ENCODE measurements around the gene MYOT. TPM values are rescaled to one million over a fixed set of nuclear protein-coding genes. Genes with fewer than 3 reads are reported as not detected.

The MYOT gene
- total RNA-seq, 1 donor, result not detected

DNA sequence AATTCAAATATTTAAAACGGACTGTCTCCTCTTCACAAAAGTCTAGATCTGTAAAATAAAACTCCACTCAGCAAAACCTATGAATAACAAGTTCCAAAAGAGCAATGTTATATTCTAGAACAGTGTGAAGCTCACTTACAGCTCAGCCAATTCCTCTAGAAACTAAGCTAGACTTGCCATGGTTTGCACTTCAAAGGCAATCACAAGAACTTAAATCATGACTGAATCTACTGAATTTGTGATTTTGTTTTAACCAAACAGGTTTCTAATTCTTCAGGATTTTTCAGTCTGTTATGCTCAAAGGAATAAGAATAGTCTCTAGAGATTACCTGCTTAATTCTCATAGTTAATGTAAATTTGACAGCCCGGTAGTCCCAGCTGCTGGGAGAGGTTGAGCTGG, 20.2 kb downstream of the MYOT start:
- no peak overlapping the region for H3K4me3 ChIP-seq (ENCODE audit: low read depth, low read length)
- TF ChIP-seq, protein P1, sequence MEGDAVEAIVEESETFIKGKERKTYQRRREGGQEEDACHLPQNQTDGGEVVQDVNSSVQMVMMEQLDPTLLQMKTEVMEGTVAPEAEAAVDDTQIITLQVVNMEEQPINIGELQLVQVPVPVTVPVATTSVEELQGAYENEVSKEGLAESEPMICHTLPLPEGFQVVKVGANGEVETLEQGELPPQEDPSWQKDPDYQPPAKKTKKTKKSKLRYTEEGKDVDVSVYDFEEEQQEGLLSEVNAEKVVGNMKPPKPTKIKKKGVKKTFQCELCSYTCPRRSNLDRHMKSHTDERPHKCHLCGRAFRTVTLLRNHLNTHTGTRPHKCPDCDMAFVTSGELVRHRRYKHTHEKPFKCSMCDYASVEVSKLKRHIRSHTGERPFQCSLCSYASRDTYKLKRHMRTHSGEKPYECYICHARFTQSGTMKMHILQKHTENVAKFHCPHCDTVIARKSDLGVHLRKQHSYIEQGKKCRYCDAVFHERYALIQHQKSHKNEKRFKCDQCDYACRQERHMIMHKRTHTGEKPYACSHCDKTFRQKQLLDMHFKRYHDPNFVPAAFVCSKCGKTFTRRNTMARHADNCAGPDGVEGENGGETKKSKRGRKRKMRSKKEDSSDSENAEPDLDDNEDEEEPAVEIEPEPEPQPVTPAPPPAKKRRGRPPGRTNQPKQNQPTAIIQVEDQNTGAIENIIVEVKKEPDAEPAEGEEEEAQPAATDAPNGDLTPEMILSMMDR (IDR thresholded peaks at IDR 0.05; ENCODE audit: insufficient read depth, low read depth, low read length), result no peak
- DNase-seq (ENCODE audit: low read depth), result no peak

- H3K4me3 ChIP-seq (ENCODE audit: low read depth, low read length), result peak overlapping the region; percentile 83
Measured at GRCh38 chr5:137888466-137888862, 20.8 kb downstream of the MYOT start.

DNA sequence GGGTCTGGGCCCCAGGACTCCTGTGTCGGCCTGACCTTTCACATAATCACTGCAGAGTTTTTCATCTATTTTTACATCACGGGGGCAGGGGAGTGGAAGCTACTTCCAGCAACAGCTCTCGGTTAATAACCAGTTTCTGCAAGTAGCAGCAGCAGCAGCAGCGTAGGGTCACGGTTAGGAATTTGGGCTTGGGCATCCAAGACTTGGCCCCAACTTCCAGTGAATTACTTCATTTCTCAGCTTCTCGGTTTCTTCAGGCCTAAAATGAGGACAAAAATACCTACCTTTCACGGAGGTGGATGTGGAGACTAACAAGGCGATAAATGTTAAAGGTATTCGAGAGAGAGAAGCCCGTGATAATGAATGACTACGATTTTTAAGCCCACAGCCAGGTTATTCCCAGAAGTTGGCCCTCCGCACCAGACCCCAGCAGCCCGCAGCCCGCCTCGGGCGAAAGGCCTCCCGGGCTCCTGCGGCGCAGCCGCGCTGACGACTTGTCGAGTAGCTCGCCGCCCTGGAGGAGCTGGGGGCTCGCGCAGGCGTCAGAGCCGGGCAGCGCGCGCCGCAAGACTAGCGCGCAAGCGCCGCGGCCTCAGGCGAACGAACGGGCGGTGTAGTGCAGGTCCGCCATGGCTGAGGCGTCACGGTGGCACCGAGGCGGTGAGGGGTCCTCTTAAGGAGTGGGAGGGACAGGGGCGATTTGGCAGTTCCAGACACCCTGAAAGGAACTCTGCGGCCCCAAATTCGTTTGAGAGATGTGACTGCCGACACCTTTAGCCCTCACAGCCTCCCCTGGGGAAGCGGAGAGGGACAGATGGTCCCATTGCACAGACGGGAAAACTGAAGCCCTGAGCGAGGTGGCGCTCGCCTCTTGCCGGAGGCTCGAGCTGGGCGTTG, 21.5 kb downstream of the MYOT start, which contains the start of gene PKD2L2:
PKD2L2 (plus strand) TSS at position 595 of the 897 bp plus-strand sequence; CDS start at position 630, 35 bp downstream.
- peak within 1 kb of the TSS; percentile 83 for H3K4me3 ChIP-seq (ENCODE audit: low read depth, low read length)
- peak; percentile 90 for DNase-seq (ENCODE audit: low read depth)
- TF ChIP-seq, protein P1 (IDR thresholded peaks at IDR 0.05; ENCODE audit: insufficient read depth, low read depth, low read length), result no peak

More at GRCh38 chr5:137888466-137888862, 20.8 kb downstream of the MYOT start:
- no peak for DNase-seq (ENCODE audit: low read depth)
- TF ChIP-seq, protein P1 (IDR thresholded peaks at IDR 0.05; ENCODE audit: insufficient read depth, low read depth, low read length), result no peak

DNA sequence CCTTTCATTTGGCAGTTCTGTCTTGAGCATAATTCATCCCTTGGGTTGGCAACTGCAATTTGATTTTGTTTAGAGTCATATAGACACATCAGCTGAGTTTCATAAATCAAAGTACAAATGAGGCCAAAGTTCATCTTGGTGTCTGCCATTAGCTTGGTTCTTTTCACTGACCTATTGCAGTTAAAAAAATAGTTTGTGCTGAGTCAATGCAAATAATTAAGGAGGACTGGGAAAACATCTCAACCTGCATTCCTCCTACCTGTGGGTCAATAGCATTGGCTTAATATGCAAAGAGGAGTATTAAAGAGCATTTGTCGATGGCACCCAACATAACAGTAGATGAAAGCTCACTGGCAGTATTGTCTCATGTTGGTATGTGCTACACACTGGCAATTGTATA, 23.2 kb downstream of the MYOT start:
- no peak for DNase-seq (ENCODE audit: low read depth)
- TF ChIP-seq, protein P1 (IDR thresholded peaks at IDR 0.05; ENCODE audit: insufficient read depth, low read depth, low read length), result no peak
- H3K4me3 ChIP-seq (ENCODE audit: low read depth, low read length), result no peak overlapping the region

DNA sequence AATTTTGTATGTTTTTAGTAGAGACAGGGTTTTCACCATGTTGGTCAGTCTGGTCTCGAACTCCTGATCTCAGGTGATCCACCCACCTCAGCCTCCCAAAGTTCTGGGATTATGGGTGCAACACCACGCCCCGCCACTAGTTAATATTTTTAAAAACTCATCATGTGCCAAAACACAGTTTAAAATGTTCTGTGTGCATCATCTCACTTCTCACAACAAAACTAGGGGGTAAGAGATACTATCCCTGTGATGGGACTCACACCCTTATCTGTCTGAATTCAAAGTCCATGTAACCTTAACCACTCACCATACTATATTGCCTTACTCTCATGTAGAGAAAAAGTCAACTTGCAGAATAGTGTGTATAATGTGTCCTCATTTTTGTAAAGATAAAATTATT, 24.2 kb downstream of the MYOT start:
- DNase-seq (ENCODE audit: low read depth), result no peak
- no peak overlapping the region for H3K4me3 ChIP-seq (ENCODE audit: low read depth, low read length)
- TF ChIP-seq, protein P1 (IDR thresholded peaks at IDR 0.05; ENCODE audit: insufficient read depth, low read depth, low read length), result no peak

GRCh38 chr5:137894586-137894985, 26.9 kb downstream of the MYOT start:
- TF ChIP-seq, protein P1 (IDR thresholded peaks at IDR 0.05; ENCODE audit: insufficient read depth, low read depth, low read length), result no peak
- no peak for DNase-seq (ENCODE audit: low read depth)

More at GRCh38 chr5:137894586-137894985, 26.9 kb downstream of the MYOT start:
- H3K4me3 ChIP-seq (ENCODE audit: low read depth, low read length), result no peak overlapping the region

All from fibroblast of villous mesenchyme (primary cell).